ENCODE results near the gene R3HDM2. TPM values are rescaled to one million over a fixed set of nuclear protein-coding genes. Genes with fewer than 3 reads are reported as not detected.

Gene R3HDM2
- total and polyA plus RNA-seq, 2 of the 13 experiments (the other 11 are each of a cell fraction or from before 2014, with no cell fraction given), result 11.1 to 23.5 TPM

DNA sequence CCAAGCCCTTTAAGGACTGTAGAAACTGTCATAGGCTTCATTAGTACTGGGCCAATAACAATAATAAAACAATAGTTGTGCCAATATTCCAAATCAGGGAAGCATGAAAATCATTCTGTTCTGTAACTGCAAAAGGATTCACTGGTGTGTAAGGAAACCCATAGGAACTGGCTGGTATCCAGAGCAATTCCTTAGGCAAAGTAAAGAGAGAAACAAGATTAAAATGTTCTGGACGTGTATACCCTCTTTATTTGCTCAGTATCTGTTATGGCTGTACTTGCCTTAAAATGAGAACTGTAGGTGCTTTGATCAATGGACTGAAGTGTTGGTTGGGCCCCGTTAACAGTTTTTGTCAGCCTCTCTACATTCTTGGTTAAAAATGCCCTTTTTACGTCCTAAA is 107.4 kb downstream of the R3HDM2 start:
- ChIA-PET CTCF (ENCODE audit: low intra/inter-chr PET ratio, low total read pairs) (no interaction called here), POLR2A (no interaction called here)
- in situ Hi-C loops (cut with HindIII; ENCODE audit: extremely low pct_ligation_motif_present, low pct_unique_long_range_greater_than_20kb) (no loop called here), intact Hi-C loops (cut with micrococcal nuclease; ENCODE audit: unreplicated experiment) (no loop called here)
- Histone ChIP-seq H3K27me3 (ENCODE audit: control insufficient read depth in 1 of 2, insufficient read depth in 2 of 2, low read length in 2 of 2) (no peaks in the 10 kb centered on the region), H4K20me1 (ENCODE audit: insufficient read depth, low read length) (no peaks in the 10 kb centered on the region), H3K4me1 (ENCODE audit: insufficient read depth, low read length) (no peaks in the 10 kb centered on the region), H3K4me2 (ENCODE audit: low read depth, low read length) (no peak overlapping the region), H3K36me3 (replicated peaks in 1 of 2; ENCODE audit: control insufficient read depth in 1 of 2, insufficient read depth in 2 of 2, low read length in 2 of 2) (no peaks in the 10 kb centered on the region; a peak in 1 of 5 replicates), H3K9ac (ENCODE audit: insufficient read depth, low read depth, low read length) (no peak overlapping the region), H3K79me2 (ENCODE audit: insufficient read depth, low read length) (no peaks in the 10 kb centered on the region), H3K27ac (ENCODE audit: extremely low read length, insufficient read depth, low read length) (no peak overlapping the region), H3K9me3 (ENCODE audit: low read length) (no peaks in the 10 kb centered on the region), H3K4me3 (replicated peaks in 1 of 3; ENCODE audit: insufficient read depth in 1 of 3, low read depth in 2 of 3, low read length in 3 of 3) (no peak overlapping the region), H2AFZ (ENCODE audit: low read length) (no peak overlapping the region)
- BruUV-seq (replicated peaks), result no TSS peak
- no peak for DNase-seq (ENCODE audit: low spot score)
- no peak for FAIRE-seq
- TF ChIP-seq NFYB (CRISPR knock-in tag; IDR thresholded peaks at IDR 0.05), result no peak
- no peak for ATAC-seq
- 95% methylated on average over 3 of the region's 3 CpGs for WGBS (ENCODE audit: low lambda C conversion rate)

DNA sequence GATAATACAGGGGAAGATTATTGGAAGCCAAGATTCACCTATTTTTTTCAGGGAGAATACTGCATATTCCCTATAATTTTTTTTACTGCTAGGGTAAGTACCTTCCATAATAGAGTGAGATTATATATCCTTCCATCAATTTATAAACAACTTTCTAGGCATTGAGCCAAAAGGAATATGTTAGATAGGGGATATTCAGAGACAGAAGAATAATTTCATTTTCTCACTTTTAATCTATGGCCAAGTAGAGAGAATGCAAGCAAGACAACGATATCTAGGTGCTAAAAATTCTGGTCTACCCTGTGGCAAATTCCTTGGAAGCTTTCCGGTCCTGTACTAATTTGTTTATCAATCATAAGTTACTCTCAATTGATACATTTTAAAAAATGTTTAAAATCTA is 110.2 kb downstream of the R3HDM2 start:
- Histone ChIP-seq H3K4me3 (replicated peaks in 1 of 3; ENCODE audit: insufficient read depth in 1 of 3, low read depth in 2 of 3, low read length in 3 of 3) (no peak overlapping the region), H3K4me2 (ENCODE audit: low read depth, low read length) (no peak overlapping the region), H3K9me3 (ENCODE audit: low read length) (no peaks in the 10 kb centered on the region), H3K79me2 (ENCODE audit: insufficient read depth, low read length) (no peaks in the 10 kb centered on the region), H3K4me1 (ENCODE audit: insufficient read depth, low read length) (no peaks in the 10 kb centered on the region), H3K27ac (ENCODE audit: extremely low read length, insufficient read depth, low read length) (no peak overlapping the region), H4K20me1 (ENCODE audit: insufficient read depth, low read length) (no peaks in the 10 kb centered on the region), H2AFZ (ENCODE audit: low read length) (no peak overlapping the region), H3K27me3 (ENCODE audit: control insufficient read depth in 1 of 2, insufficient read depth in 2 of 2, low read length in 2 of 2) (no peaks in the 10 kb centered on the region), H3K9ac (ENCODE audit: insufficient read depth, low read depth, low read length) (no peak overlapping the region), H3K36me3 (replicated peaks in 1 of 2; ENCODE audit: control insufficient read depth in 1 of 2, insufficient read depth in 2 of 2, low read length in 2 of 2) (no peaks in the 10 kb centered on the region)
- ChIA-PET CTCF (ENCODE audit: low intra/inter-chr PET ratio, low total read pairs) (no interaction called here), POLR2A (no interaction called here)
- no peak for DNase-seq (ENCODE audit: low spot score)
- in situ Hi-C loops (cut with HindIII; ENCODE audit: extremely low pct_ligation_motif_present, low pct_unique_long_range_greater_than_20kb) (no loop called here), intact Hi-C loops (cut with micrococcal nuclease; ENCODE audit: unreplicated experiment) (no loop called here)
- no peak for FAIRE-seq
- ATAC-seq, result no peak
- TF ChIP-seq NFYB (CRISPR knock-in tag; IDR thresholded peaks at IDR 0.05) (no peak), RFX1 (IDR thresholded peaks at IDR 0.05) (no peak), ZNF138 (CRISPR knock-in tag; IDR thresholded peaks at IDR 0.05; ENCODE audit: low read depth) (no peak), SP5 (CRISPR knock-in tag; IDR thresholded peaks at IDR 0.05; ENCODE audit: borderline replicate concordance, low read depth) (no peak), ZNF362 (CRISPR knock-in tag; IDR thresholded peaks at IDR 0.05; ENCODE audit: borderline replicate concordance) (no peak), DNMT3B (CRISPR knock-in tag; conservative IDR thresholded peaks at IDR 0.05) (no peak), GPN1 (CRISPR knock-in tag; IDR thresholded peaks at IDR 0.05; ENCODE audit: borderline replicate concordance) (no peak), GLI4 (CRISPR knock-in tag; IDR thresholded peaks at IDR 0.05; ENCODE audit: borderline replicate concordance) (no peak)
- WGBS (ENCODE audit: low lambda C conversion rate), result 96% methylated on average over 2 of the region's 2 CpGs
- no TSS peak for BruUV-seq (replicated peaks)
